Activated T-cell treated with anti-CD3 and anti-CD28 coated beads, Interleukin-2, amount 50 U/mL, for 4 hours (primary cell): ENCODE measurements around the gene HCAR1. TPM values are rescaled to one million over a fixed set of nuclear protein-coding genes. Genes with fewer than 3 reads are reported as not detected.

Experiments
- total RNA-seq, 3 donors: library from RNA; stranded (reverse); gene quantifications; one replicate each; pipeline ENCODE4 v1.2.1, GENCODE V29; 2021

HCAR1 gene
- total RNA-seq, 3 donors from 2014 or later, result 0.24 to 0.61 (median 0.40) TPM

Other genes starting within 250 kb of the HCAR1 start
- gene ZCCHC8, start 229.9 kb downstream of the HCAR1 start, total RNA-seq, result 10 to 100 TPM; 27.2 to 33.5 (median 29.7) TPM
- 10 to 100 TPM; 84.7 to 97.3 (median 90.7) TPM for gene RSRC2, start 203.9 kb downstream of the HCAR1 start, total RNA-seq
- gene KNTC1, start 203.6 kb downstream of the HCAR1 start, total RNA-seq, result 10 to 100 TPM; 54.7 to 62.7 (median 57.8) TPM
- not detected for gene HCAR2, start 27.5 kb downstream of the HCAR1 start, total RNA-seq
- not detected for gene HCAR3, start 14.0 kb downstream of the HCAR1 start, total RNA-seq
- gene DENR, start 22.0 kb upstream of the HCAR1 start, total RNA-seq, result 10 to 100 TPM; 88.1 to 92.9 (median 90.2) TPM
- 1 to 10 TPM in 1 of 3 donors, under 1 TPM in 2; 0.40 to 1.3 (median 0.43) TPM for gene CCDC62, start 43.7 kb upstream of the HCAR1 start, total RNA-seq
- 10 to 100 TPM; 23.2 to 34.5 (median 32.1) TPM for gene HIP1R, start 104.6 kb upstream of the HCAR1 start, total RNA-seq
- 10 to 100 TPM; 11.9 to 20.3 (median 18.4) TPM for gene VPS37B, start 165.3 kb upstream of the HCAR1 start, total RNA-seq
- gene ABCB9, start 235.6 kb upstream of the HCAR1 start, total RNA-seq, result 1 to 10 TPM; 2.3 to 3.2 (median 2.9) TPM
- gene OGFOD2, start 244.4 kb upstream of the HCAR1 start, total RNA-seq, result 10 to 100 TPM; 23.1 to 25.5 (median 24.7) TPM
- 100 to 1,000 TPM; 118 to 141 (median 129) TPM for gene ARL6IP4, start 249.8 kb upstream of the HCAR1 start, total RNA-seq